Measurements from ENCODE around the gene CCDC149.
A peak's percentile ranks its signal among the peaks of the same experiment; 100 is the strongest.

Gene CCDC149

GRCh38 chr4:24930151-24930550 is 17.3 kb upstream of the CCDC149 start:
- in situ Hi-C loops (cut with HindIII; ENCODE audit: low pct_unique_long_range_greater_than_20kb, low sequenced_read_pairs), result no loop called here
- no peak for DNase-seq (ENCODE audit: low read depth in 1 of 2, low spot score in 1 of 2)
- no peak for TF ChIP-seq JUND (IDR thresholded peaks at IDR 0.05; ENCODE audit: low read depth)

DNA sequence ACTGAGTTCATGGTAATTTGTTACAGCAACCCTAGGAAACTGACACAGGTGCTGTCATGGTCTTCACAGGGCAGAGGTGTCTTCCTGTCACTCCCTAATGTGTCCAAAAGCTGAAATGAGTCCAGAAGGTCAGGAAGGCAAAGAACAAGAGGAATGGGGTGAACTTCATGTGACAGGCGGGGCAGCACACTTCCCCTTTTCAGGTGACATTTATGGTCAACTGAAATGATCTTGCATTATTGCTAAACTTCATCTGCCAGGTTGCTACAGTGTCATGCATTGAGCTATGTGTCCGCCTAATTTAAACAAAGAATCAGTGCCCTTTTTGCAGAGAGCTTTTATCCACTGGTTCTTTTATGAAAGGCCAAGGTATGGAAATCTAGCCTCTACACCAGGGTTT is 15.9 kb upstream of the CCDC149 start:
- in situ Hi-C loops (cut with HindIII; ENCODE audit: low pct_unique_long_range_greater_than_20kb, low sequenced_read_pairs), result no loop called here
- no peak for TF ChIP-seq JUND (IDR thresholded peaks at IDR 0.05; ENCODE audit: low read depth)
- no peak for DNase-seq (ENCODE audit: low read depth in 1 of 2, low spot score in 1 of 2)

- in situ Hi-C loops (cut with HindIII; ENCODE audit: low pct_unique_long_range_greater_than_20kb, low sequenced_read_pairs), result no loop called here
- no peak for DNase-seq (ENCODE audit: low read depth in 1 of 2, low spot score in 1 of 2)
- no peak for TF ChIP-seq JUND (IDR thresholded peaks at IDR 0.05; ENCODE audit: low read depth)
Measured at GRCh38 chr4:24927049-24927448, 14.2 kb upstream of the CCDC149 start.

GRCh38 chr4:24924309-24924781 is 11.5 kb upstream of the CCDC149 start:
- no peak for DNase-seq (ENCODE audit: low read depth in 1 of 2, low spot score in 1 of 2)
- no peak for TF ChIP-seq JUND (IDR thresholded peaks at IDR 0.05; ENCODE audit: low read depth)
- in situ Hi-C loops (cut with HindIII; ENCODE audit: low pct_unique_long_range_greater_than_20kb, low sequenced_read_pairs), result no loop called here

GRCh38 chr4:24923550-24923949 is 10.7 kb upstream of the CCDC149 start:
- no peak for DNase-seq (ENCODE audit: low read depth in 1 of 2, low spot score in 1 of 2)
- in situ Hi-C loops (cut with HindIII; ENCODE audit: low pct_unique_long_range_greater_than_20kb, low sequenced_read_pairs), result no loop called here
- TF ChIP-seq JUND (IDR thresholded peaks at IDR 0.05; ENCODE audit: low read depth), result no peak

DNA sequence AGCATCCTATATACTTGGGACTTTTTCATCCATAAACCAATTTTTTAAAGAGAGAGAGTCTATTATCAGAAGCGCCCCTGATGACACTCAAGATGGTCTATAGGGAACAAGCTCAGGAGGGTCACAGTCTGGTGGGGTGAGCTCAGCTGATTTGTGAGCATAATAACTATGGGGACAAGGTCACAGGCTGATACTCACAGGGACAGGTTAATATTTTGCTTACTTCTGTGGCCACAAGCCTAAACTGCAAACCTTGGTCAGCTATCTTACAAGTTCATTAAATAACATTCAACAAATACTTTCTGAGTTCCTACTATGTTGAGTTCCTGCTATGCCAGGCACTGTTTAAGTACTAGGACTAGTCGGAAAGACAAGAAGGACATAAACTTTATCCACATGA is 10.2 kb upstream of the CCDC149 start:
- in situ Hi-C loops (cut with HindIII; ENCODE audit: low pct_unique_long_range_greater_than_20kb, low sequenced_read_pairs), result no loop called here
- no peak for DNase-seq (ENCODE audit: low read depth in 1 of 2, low spot score in 1 of 2)
- no peak for TF ChIP-seq JUND (IDR thresholded peaks at IDR 0.05; ENCODE audit: low read depth)

- in situ Hi-C loops (cut with HindIII; ENCODE audit: low pct_unique_long_range_greater_than_20kb, low sequenced_read_pairs), result no loop called here
- no peak for DNase-seq (ENCODE audit: low read depth in 1 of 2, low spot score in 1 of 2)
- no peak for TF ChIP-seq JUND (IDR thresholded peaks at IDR 0.05; ENCODE audit: low read depth)
Measured at GRCh38 chr4:24922416-24922815, 9.6 kb upstream of the CCDC149 start.

- no peak for TF ChIP-seq JUND (IDR thresholded peaks at IDR 0.05; ENCODE audit: low read depth)
- no peak for DNase-seq (ENCODE audit: low read depth in 1 of 2, low spot score in 1 of 2)
- in situ Hi-C loops (cut with HindIII; ENCODE audit: low pct_unique_long_range_greater_than_20kb, low sequenced_read_pairs), result no loop called here
Measured at GRCh38 chr4:24921491-24921890, 8.6 kb upstream of the CCDC149 start.

GRCh38 chr4:24920008-24920407 is 7.2 kb upstream of the CCDC149 start:
- no peak for TF ChIP-seq JUND (IDR thresholded peaks at IDR 0.05; ENCODE audit: low read depth)
- in situ Hi-C loops (cut with HindIII; ENCODE audit: low pct_unique_long_range_greater_than_20kb, low sequenced_read_pairs), result no loop called here
- no peak for DNase-seq (ENCODE audit: low read depth in 1 of 2, low spot score in 1 of 2)

DNA sequence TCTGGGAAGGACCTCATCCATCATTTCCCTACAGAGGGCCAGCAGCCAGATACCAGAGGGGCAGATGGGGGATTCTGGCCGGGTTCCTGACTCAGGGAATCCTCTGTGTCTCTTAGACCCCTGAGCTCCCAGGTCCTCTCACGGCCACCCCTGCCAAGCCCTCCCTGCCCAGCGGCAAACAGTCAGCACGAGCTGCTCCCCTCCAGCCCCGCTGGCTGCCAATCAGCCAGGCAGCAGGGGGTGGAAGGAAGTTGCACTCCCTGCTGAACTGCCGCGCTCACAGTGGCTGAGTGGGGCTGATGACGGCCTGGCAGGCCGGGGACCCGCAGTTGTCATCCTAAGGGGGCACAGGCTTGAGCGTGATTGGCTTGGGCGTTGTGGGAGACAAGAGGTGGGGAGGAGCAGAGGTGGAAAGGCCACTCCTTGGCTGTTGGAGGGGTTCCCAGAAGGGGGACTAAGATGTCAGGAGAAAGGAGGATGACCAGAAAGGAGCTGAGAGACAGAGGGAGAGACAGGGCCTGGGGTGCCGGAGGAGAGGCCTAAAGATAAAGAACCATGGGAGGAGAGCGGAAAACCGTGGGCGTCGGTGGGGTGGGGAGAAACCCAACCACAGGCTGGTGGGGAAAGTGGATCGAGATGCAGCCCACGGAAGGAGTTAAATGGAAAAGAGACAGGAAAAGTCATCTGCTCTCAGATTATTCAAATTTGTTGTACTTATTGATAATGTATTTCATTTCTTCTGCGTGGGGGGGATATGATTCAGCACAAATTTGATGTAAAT is 4.4 kb upstream of the CCDC149 start:
- in situ Hi-C loops (cut with HindIII; ENCODE audit: low pct_unique_long_range_greater_than_20kb, low sequenced_read_pairs), result no loop called here
- DNase-seq (ENCODE audit: low read depth in 1 of 2, low spot score in 1 of 2), result no peak
- no peak for TF ChIP-seq JUND (IDR thresholded peaks at IDR 0.05; ENCODE audit: low read depth)

GRCh38 chr4:24915121-24915922 is 2.5 kb upstream of the CCDC149 start:
- in situ Hi-C loops (cut with HindIII; ENCODE audit: low pct_unique_long_range_greater_than_20kb, low sequenced_read_pairs), result no loop called here
- TF ChIP-seq JUND (IDR thresholded peaks at IDR 0.05; ENCODE audit: low read depth), result no peak
- peak in 1 of 2 experiments; percentile 52 for DNase-seq (ENCODE audit: low read depth in 1 of 2, low spot score in 1 of 2)

- no peak for DNase-seq (ENCODE audit: low read depth in 1 of 2, low spot score in 1 of 2)
- no peak for TF ChIP-seq JUND (IDR thresholded peaks at IDR 0.05; ENCODE audit: low read depth)
- in situ Hi-C loops (cut with HindIII; ENCODE audit: low pct_unique_long_range_greater_than_20kb, low sequenced_read_pairs), result no loop called here
Measured at GRCh38 chr4:24914460-24914859, 1.6 kb upstream of the CCDC149 start.

- in situ Hi-C loops (cut with HindIII; ENCODE audit: low pct_unique_long_range_greater_than_20kb, low sequenced_read_pairs), result no loop called here
- DNase-seq (ENCODE audit: low read depth in 1 of 2, low spot score in 1 of 2), result peak in 1 of 2 experiments; percentile 5
- no peak for TF ChIP-seq JUND (IDR thresholded peaks at IDR 0.05; ENCODE audit: low read depth)
Measured at GRCh38 chr4:24913119-24913485, 260 bp upstream of the CCDC149 start.
